SK-N-MC (cell line): Measurements from ENCODE around the gene HOTAIR.

Experiments used
- DNase-seq: peaks from one replicate; pipeline ENCODE4 v3.0.0-alpha.2; 2011; ENCODE audit warnings: low read depth, low spot score
- H3K27ac ChIP-seq: fragments of 200-600 bp; sonication (generic); 2 replicates; pipeline ENCODE4 v1.5.1; 2016; ENCODE audit warnings: mixed run types
- H3K36me3 ChIP-seq: fragments of 200-600 bp; sonication (generic); 2 replicates; pipeline ENCODE4 v1.6.1; 2017; ENCODE audit warnings: antibody characterized with exemption, low read length, mixed read lengths; ENCODE audit not compliant: insufficient read depth
- H3K4me3 ChIP-seq: fragments of 200-600 bp; sonication (generic); 2 replicates; pipeline ENCODE4 v1.5.1; 2016
- H3K9ac ChIP-seq: fragments of 200-600 bp; sonication (generic); 2 replicates; pipeline ENCODE4 v1.8.0; 2017; ENCODE audit warnings: mixed run types, mixed read lengths; ENCODE audit not compliant: insufficient read length
- H3K9me3 ChIP-seq: fragments of 200-600 bp; sonication (generic); 2 replicates; pipeline ENCODE4 v1.6.1; 2017; ENCODE audit warnings: low read depth, mild to moderate bottlenecking, antibody characterized with exemption, low read length, moderate library complexity, mixed read lengths
- EZH2 ChIP-seq: fragments of 200-600 bp; sonication (generic); IDR thresholded peaks from one replicate; pipeline ENCODE4 v1.6.1; 2017; ENCODE audit warnings: antibody characterized with exemption
- FOXP2 ChIP-seq: optimal IDR thresholded peaks from 2 replicates; pipeline ENCODE3; 2011; ENCODE audit warnings: mild to moderate bottlenecking, moderate library complexity; ENCODE audit not compliant: insufficient read depth; ENCODE audit errors: extremely low read length, control extremely low read depth
- POLR2AphosphoS5 ChIP-seq: IDR thresholded peaks from 2 replicates; pipeline ENCODE4 v1.6.1; 2012; ENCODE audit warnings: mild to moderate bottlenecking, low read depth, low read length, borderline replicate concordance

Gene HOTAIR

GRCh38 chr12:53932915-53933314 lies 41.8 kb downstream of the HOTAIR start:
- DNase-seq = no peak
- Histone ChIP-seq H3K27ac (no peak overlapping the region), H3K9me3 (no peaks in the 10 kb centered on the region), H3K4me3 (no peak overlapping the region), H3K9ac (no peak overlapping the region), H3K36me3 (no peaks in the 10 kb centered on the region)
- TF ChIP-seq EZH2 (no peak), FOXP2 (no peak), POLR2AphosphoS5 (no peak)

GRCh38 chr12:53931844-53932581 lies 42.7 kb downstream of the HOTAIR start:
- H3K9me3 ChIP-seq = no peaks in the 10 kb centered on the region
- no peak overlapping the region for H3K9ac ChIP-seq
- H3K4me3 ChIP-seq = no peak overlapping the region
- TF ChIP-seq POLR2AphosphoS5 (no peak), EZH2 (no peak), FOXP2 (no peak)
- H3K36me3 ChIP-seq = no peaks in the 10 kb centered on the region
- no peak for DNase-seq
- H3K27ac ChIP-seq = no peak overlapping the region

GRCh38 chr12:53930591-53931255 lies 44.0 kb downstream of the HOTAIR start:
- H3K9ac ChIP-seq = no peak overlapping the region
- no peaks in the 10 kb centered on the region for H3K36me3 ChIP-seq
- H3K9me3 ChIP-seq = no peaks in the 10 kb centered on the region
- no peak overlapping the region for H3K27ac ChIP-seq
- no peak for DNase-seq
- no peak overlapping the region for H3K4me3 ChIP-seq
- TF ChIP-seq EZH2 (no peak), FOXP2 (no peak), POLR2AphosphoS5 (no peak)

GRCh38 chr12:53929527-53929926 lies 45.2 kb downstream of the HOTAIR start:
- no peak overlapping the region for H3K9ac ChIP-seq
- no peak overlapping the region for H3K4me3 ChIP-seq
- H3K9me3 ChIP-seq = no peaks in the 10 kb centered on the region
- no peak for DNase-seq
- no peaks in the 10 kb centered on the region for H3K36me3 ChIP-seq
- no peak for TF ChIP-seq EZH2
- no peak for TF ChIP-seq FOXP2
- no peak for TF ChIP-seq POLR2AphosphoS5
- no peak overlapping the region for H3K27ac ChIP-seq

GRCh38 chr12:53928054-53928835 lies 46.5 kb downstream of the HOTAIR start:
- DNase-seq = no peak
- H3K9ac ChIP-seq = no peak overlapping the region
- no peak overlapping the region for H3K27ac ChIP-seq
- no peaks in the 10 kb centered on the region for H3K36me3 ChIP-seq
- H3K4me3 ChIP-seq = no peak overlapping the region
- no peak for TF ChIP-seq POLR2AphosphoS5
- no peak for TF ChIP-seq FOXP2
- no peak for TF ChIP-seq EZH2
- no peaks in the 10 kb centered on the region for H3K9me3 ChIP-seq

- no peaks in the 10 kb centered on the region for H3K9me3 ChIP-seq
- H3K9ac ChIP-seq = no peak overlapping the region
- no peaks in the 10 kb centered on the region for H3K36me3 ChIP-seq
- no peak overlapping the region for H3K27ac ChIP-seq
- DNase-seq = no peak
- no peak for TF ChIP-seq EZH2
- TF ChIP-seq FOXP2 = no peak
- no peak for TF ChIP-seq POLR2AphosphoS5
- H3K4me3 ChIP-seq = no peak overlapping the region
These were observed 47.3 kb downstream of the HOTAIR start for GRCh38 chr12:53927220-53928029.

GRCh38 chr12:53924521-53925405 lies 50.0 kb downstream of the HOTAIR start:
- H3K9ac ChIP-seq = no peak overlapping the region
- H3K36me3 ChIP-seq = no peaks in the 10 kb centered on the region
- no peak for DNase-seq
- no peak for TF ChIP-seq POLR2AphosphoS5
- no peak for TF ChIP-seq EZH2
- no peak for TF ChIP-seq FOXP2
- H3K9me3 ChIP-seq = no peaks in the 10 kb centered on the region
- H3K27ac ChIP-seq = no peak overlapping the region
- no peak overlapping the region for H3K4me3 ChIP-seq
